Right lobe of liver (tissue), 6 donors: ENCODE data around the gene UQCR11. TPM values are rescaled to one million over a fixed set of nuclear protein-coding genes. Genes with fewer than 3 reads are reported as not detected.

Experiments used
- ATAC-seq, 4 donors: fragments of 200-7000 bp; cut with Tn5 transposase; one replicate each; pipeline ENCODE4 v1.9.1; 2020; ENCODE audit warnings: mild to moderate bottlenecking in 4 of 4, moderate library complexity in 4 of 4
- DNase-seq, 3 donors: peaks; one replicate each; pipeline ENCODE4 v3.0.0-alpha.2; 2020
- H3K27ac ChIP-seq, 3 donors: fragments of 200-600 bp; one replicate each; pipeline ENCODE4 v1.8.0; 2022
- H3K27me3 ChIP-seq, 2 donors: fragments of 200-600 bp; one replicate each; pipeline ENCODE4 v1.8.0; 2022
- H3K36me3 ChIP-seq, 4 donors: fragments of 200-600 bp; sonication (generic) in 1 of 4; one replicate each; pipeline versions ENCODE4 v1.5.1 to v1.8.0; 2017 to 2022; ENCODE audit warnings: control low read depth in 1 of 4
- H3K4me1 ChIP-seq, 4 donors: fragments of 200-600 bp; sonication (generic) in 1 of 4; one replicate each; pipeline versions ENCODE4 v1.5.1 to v1.8.0; 2017 to 2022; ENCODE audit warnings: control low read depth in 1 of 4
- H3K4me3 ChIP-seq, 3 donors: fragments of 200-600 bp; one replicate each; pipeline ENCODE4 v1.8.0; 2022
- H3K9me3 ChIP-seq, 4 donors: fragments of 200-600 bp; sonication (generic) in 1 of 4; one replicate each; pipeline versions ENCODE4 v1.5.1 to v1.8.0; 2017 to 2022; ENCODE audit warnings: control low read depth in 1 of 4
- POLR2A ChIP-seq: fragments of 450-650 bp; IDR thresholded peaks from one replicate; pipeline ENCODE4 v1.6.1; 2017; ENCODE audit warnings: antibody characterized with exemption, mild to moderate bottlenecking
- WGBS: methylation state at CpG from one replicate; pipeline ENCODE4 v1.1.6; 2018; ENCODE audit warnings: low coverage, low lambda C conversion rate; ENCODE audit not compliant: insufficient coverage; ENCODE audit errors: missing lambda C conversion rate; 5-methylcytosine and 5-hydroxymethylcytosine counted together
- intact Hi-C, 2 donors: fragments of 100-400 bp; cut with DNase I; formaldehyde crosslinking; loops; one replicate each; pipeline versions ENCODE4 v1.11.2 to v1.14.1; 2022
- total RNA-seq, 6 experiments: library from RNA; depleted of rRNA in 2 of 6; stranded (reverse); fragments of >200 nt in 2 of 6; fragmentation: NEBNext Ultra II Directional in 3 of 6; extraction: Animal tissue kit (Norgen Biotek cat#: 25700) in 3 of 6; gene quantifications; one replicate each; pipeline versions ENCODE4 v1.1.0 to v1.2.4, GENCODE V29; 2016 to 2023
- TF ChIP-seq, protein P1 (sequence below), 4 donors: fragments of 200-600 bp in 3 of 4; fragments of 450-650 bp in 1 of 4; IDR thresholded peaks; one replicate each; pipeline versions ENCODE4 v1.5.1 to v1.8.0; 2016 to 2022; ENCODE audit warnings: antibody characterized with exemption in 4 of 4, mild to moderate bottlenecking in 2 of 4
- donor health status: DM: no; HTN: yes; CAD: no.
- donor health status: DM: no; HTN: no; CAD: no.
- donor health status: DM: no; HTN: no; CAD: no.
- donor health status: DM: no; HTN: yes; CAD: no.
- donor health status: DM: no; HTN: yes; CAD: no.

The UQCR11 gene
- total RNA-seq, 6 experiments from 2014 or later: 59.6 to 202 (median 172) TPM

DNA sequence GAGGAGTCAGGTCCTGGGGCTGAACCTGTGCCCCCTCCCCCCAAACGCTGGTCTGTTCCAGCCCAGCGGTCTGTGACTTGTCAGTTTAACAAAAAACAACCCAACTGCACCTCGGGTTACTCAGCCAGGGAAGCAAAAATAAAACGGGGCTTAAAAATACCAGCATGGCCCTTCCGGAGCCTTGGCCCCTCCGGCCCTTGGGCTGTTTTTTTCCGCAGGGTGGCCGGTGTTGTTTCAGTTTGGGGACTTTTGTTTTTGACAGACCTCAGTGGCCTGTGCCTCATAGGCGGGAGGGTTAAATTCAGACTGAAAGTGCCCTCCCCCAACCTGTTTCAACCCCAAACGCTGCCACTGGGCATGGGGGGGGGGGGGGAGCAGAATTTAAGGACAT is 43.2 kb upstream of the UQCR11 start:
- peaks cover 0 to 3% (median 0%) of the 10 kb centered on the region in 4 donors for H3K4me1 ChIP-seq
- no peak overlapping the region for H3K4me3 ChIP-seq
- TF ChIP-seq, protein P1, sequence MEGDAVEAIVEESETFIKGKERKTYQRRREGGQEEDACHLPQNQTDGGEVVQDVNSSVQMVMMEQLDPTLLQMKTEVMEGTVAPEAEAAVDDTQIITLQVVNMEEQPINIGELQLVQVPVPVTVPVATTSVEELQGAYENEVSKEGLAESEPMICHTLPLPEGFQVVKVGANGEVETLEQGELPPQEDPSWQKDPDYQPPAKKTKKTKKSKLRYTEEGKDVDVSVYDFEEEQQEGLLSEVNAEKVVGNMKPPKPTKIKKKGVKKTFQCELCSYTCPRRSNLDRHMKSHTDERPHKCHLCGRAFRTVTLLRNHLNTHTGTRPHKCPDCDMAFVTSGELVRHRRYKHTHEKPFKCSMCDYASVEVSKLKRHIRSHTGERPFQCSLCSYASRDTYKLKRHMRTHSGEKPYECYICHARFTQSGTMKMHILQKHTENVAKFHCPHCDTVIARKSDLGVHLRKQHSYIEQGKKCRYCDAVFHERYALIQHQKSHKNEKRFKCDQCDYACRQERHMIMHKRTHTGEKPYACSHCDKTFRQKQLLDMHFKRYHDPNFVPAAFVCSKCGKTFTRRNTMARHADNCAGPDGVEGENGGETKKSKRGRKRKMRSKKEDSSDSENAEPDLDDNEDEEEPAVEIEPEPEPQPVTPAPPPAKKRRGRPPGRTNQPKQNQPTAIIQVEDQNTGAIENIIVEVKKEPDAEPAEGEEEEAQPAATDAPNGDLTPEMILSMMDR (IDR thresholded peaks at IDR 0.05): no peak
- TF ChIP-seq POLR2A: no peak
- H3K9me3 ChIP-seq: no peaks in the 10 kb centered on the region
- no peak overlapping the region for H3K27ac ChIP-seq
- H3K36me3 ChIP-seq: no peaks in the 10 kb centered on the region
- H3K27me3 ChIP-seq: no peaks in the 10 kb centered on the region
- WGBS: 69% methylated on average over 5 of the region's 10 CpGs
- ATAC-seq (no peak), DNase-seq (no peak)
- intact Hi-C loops: no loop called here

DNA sequence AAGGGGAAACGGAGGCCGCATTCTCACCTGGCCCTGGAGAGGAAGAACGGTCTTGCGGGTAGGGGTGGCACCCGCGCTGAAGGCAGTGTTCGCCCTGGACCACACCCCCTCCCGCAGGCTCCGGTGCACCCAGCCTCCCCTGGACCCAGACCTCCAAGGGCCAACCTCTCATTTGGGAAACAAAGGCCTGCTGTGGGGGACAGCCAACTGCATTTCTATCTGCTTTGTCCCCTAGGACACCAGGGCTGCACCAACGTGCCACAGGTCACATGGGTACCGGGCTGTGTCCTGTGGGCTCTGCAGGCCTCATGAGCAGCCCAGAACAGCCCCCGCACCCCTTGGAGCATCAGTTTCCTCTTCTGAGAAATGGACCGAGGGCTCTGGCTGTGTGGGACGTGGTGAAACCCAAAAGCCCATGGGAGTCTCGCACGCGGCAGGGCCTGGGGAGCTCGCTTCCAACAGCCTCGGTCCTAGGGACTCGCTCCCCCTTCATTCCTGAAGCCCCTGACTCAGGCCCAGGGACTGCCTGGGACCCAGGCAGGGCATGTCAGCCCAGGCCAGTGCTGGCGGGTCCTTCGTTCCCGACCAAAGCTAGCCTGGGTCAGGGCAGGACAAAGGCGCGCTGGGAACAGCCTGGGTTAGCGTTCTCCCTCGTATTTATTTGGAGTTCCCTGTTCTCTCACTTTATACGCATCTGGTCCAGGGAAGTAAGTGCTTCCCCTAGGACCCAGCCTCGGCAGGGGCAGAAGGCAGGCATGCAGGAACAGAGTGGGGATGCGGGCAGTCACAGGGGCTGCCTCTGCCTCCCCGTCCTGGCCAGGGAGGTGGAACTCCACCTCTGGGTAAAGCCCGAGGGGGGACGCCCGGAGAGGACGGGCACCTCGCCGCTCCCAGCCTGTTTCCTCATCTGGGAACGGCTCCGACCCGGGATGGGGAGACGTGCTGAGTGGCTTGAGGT is 42.5 kb upstream of the UQCR11 start:
- 97% methylated on average over 5 of the region's 41 CpGs for WGBS
- Histone ChIP-seq H3K4me3 (no peak overlapping the region), H3K4me1 (no peaks in the 10 kb centered on the region), H3K36me3 (no peaks in the 10 kb centered on the region), H3K27me3 (no peaks in the 10 kb centered on the region), H3K27ac (no peak overlapping the region), H3K9me3 (no peaks in the 10 kb centered on the region)
- no peak for ATAC-seq
- TF ChIP-seq, protein P1 (IDR thresholded peaks at IDR 0.05): no peak
- TF ChIP-seq POLR2A: no peak
- DNase-seq: no peak
- intact Hi-C loops: no loop called here

DNA sequence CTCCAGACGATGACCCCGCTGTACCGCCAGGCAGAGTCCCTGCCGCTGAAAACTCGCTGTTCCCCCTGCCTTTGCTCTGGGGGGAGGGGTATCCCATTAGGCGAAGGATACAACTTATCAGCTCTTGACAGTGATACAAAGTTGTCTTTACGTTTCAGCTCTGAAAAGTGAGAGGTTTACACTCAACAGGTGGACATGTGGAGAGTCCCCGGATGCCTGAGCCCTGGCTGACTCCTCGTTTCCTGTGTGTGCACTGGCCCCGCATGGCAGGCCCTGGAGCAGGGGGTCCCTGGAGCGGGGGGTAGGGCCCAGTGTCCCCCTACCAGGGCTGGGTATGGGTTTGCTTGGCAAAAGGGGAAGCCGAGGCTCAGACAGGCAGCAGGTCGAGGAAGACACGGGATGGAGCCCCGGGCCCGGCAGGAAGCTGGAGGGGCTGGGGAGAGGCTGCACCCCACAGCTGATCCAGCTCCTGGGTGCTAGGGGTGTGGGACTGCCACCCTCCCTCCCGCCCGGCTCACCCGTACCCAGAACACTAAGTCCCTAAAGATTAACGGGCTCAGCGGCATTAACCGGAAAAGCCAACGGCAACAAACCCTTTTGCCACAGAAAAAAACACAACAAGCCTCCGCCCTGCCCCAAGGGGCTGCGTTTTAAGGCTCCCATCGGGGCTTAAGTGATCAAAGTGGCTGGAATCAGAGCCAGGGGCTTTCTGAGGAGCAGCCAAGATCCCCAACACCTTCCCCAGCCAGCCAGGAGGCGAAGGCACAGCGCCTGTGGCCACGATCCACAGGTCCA is 41.6 kb upstream of the UQCR11 start:
- H3K36me3 ChIP-seq: no peaks in the 10 kb centered on the region
- DNase-seq (no peak), ATAC-seq (no peak)
- H3K9me3 ChIP-seq: no peaks in the 10 kb centered on the region
- no peak for TF ChIP-seq POLR2A
- TF ChIP-seq, protein P1 (IDR thresholded peaks at IDR 0.05): no peak
- WGBS: 60% methylated on average over 1 of the region's 29 CpGs
- H3K4me3 ChIP-seq: no peak overlapping the region
- H3K27ac ChIP-seq: no peak overlapping the region
- intact Hi-C loops: no loop called here
- no peaks in the 10 kb centered on the region for H3K4me1 ChIP-seq
- H3K27me3 ChIP-seq: no peaks in the 10 kb centered on the region

DNA sequence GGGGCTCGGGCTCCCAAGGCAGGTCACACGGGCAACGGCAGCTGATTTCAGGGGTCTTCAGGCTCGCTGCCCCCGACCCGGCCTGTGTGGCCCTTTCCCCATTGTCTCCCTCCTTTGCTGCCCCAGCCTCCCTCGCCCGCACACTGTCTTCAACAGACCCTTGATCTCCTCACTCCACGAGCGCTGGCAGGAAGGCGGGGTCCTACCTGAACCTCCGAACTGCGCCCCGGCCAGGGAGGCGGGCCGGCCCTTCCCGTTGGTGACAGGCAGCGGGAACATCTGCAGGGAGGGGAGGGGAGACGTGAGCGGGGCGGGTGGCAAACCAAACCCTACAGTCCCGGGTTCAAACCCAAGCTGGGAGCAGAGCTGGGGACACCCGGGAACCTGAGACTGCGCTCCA is 40.9 kb upstream of the UQCR11 start:
- intact Hi-C loops: no loop called here
- no peak for DNase-seq
- Histone ChIP-seq H3K27ac (no peak overlapping the region), H3K36me3 (no peaks in the 10 kb centered on the region), H3K27me3 (no peaks in the 10 kb centered on the region), H3K4me1 (no peaks in the 10 kb centered on the region), H3K4me3 (no peak overlapping the region), H3K9me3 (no peaks in the 10 kb centered on the region)
- no peak for TF ChIP-seq POLR2A
- TF ChIP-seq, protein P1 (IDR thresholded peaks at IDR 0.05): no peak
- ATAC-seq: no peak
- WGBS: 84% methylated on average over 5 of the region's 24 CpGs
